Astrocyte (in vitro differentiated cells and primary cell): ENCODE data around the gene SREBF1. TPM values are rescaled to one million over a fixed set of nuclear protein-coding genes. Genes with fewer than 3 reads are reported as not detected.
"Not testable (repeated sequence)": the region's sequence is repeated elsewhere in the genome, so short reads cannot be mapped to it uniquely, and the experiment has no call there.

Experiments
- DNase-seq: peaks from one replicate; pipeline ENCODE4 v3.0.0-alpha.2; 2010; ENCODE audit warnings: low read depth
- FAIRE-seq: peaks from 2 replicates; lab custom pipeline; 2011; peaks lifted over from hg19 to GRCh38; lab: Jason Lieb, UNC
- H2AFZ ChIP-seq: 2 replicates; pipeline ENCODE4 v1.6.0; 2012; ENCODE audit warnings: low read depth, low read length, inconsistent platforms
- H3K27ac ChIP-seq: 2 replicates; pipeline ENCODE4 v1.5.1; 2011; ENCODE audit warnings: low read depth, low read length, inconsistent platforms
- H3K27me3 ChIP-seq: 2 replicates; pipeline ENCODE4 v1.6.0; 2011; ENCODE audit warnings: low read length, inconsistent platforms; ENCODE audit not compliant: insufficient read depth
- H3K36me3 ChIP-seq: 2 replicates; pipeline ENCODE4 v1.5.1; 2011; ENCODE audit warnings: low read length, inconsistent platforms; ENCODE audit not compliant: insufficient read depth
- H3K4me1 ChIP-seq: 2 replicates; pipeline ENCODE4 v1.5.1; 2011; ENCODE audit warnings: low read length, inconsistent platforms; ENCODE audit not compliant: insufficient read depth
- H3K4me2 ChIP-seq: 2 replicates; pipeline ENCODE4 v1.6.0; 2012; ENCODE audit warnings: low read length, inconsistent platforms
- H3K4me3 ChIP-seq: 2 replicates; pipeline ENCODE4 v1.5.1; 2011; ENCODE audit warnings: low read depth, mild to moderate bottlenecking, low read length, inconsistent platforms; ENCODE audit not compliant: insufficient read depth
- H3K79me2 ChIP-seq: 2 replicates; pipeline ENCODE4 v1.6.0; 2012; ENCODE audit warnings: mild to moderate bottlenecking, low read length, inconsistent platforms; ENCODE audit not compliant: insufficient read depth
- H3K9ac ChIP-seq: 2 replicates; pipeline ENCODE4 v1.6.0; 2012; ENCODE audit warnings: mild to moderate bottlenecking, low read length, inconsistent platforms
- H3K9me3 ChIP-seq: 2 replicates; pipeline ENCODE4 v1.5.1; 2012; ENCODE audit warnings: low read depth, mild to moderate bottlenecking, low read length, inconsistent platforms; ENCODE audit not compliant: insufficient read depth
- H4K20me1 ChIP-seq: 2 replicates; pipeline ENCODE4 v1.6.0; 2012; ENCODE audit warnings: low read length, inconsistent platforms; ENCODE audit not compliant: insufficient read depth
- H3K27ac Mint-ChIP-seq: one replicate; pipeline ENCODE4 v1.8.0; 2021; ENCODE audit warnings: mild to moderate bottlenecking, mixed read lengths; ENCODE audit not compliant: unreplicated experiment
- H3K27me3 Mint-ChIP-seq: one replicate; pipeline ENCODE4 v1.8.0; 2021; ENCODE audit warnings: low read depth, mixed read lengths; ENCODE audit not compliant: unreplicated experiment
- H3K36me3 Mint-ChIP-seq: one replicate; pipeline ENCODE4 v1.8.0; 2021; ENCODE audit warnings: low read depth, mixed read lengths; ENCODE audit not compliant: unreplicated experiment
- H3K4me1 Mint-ChIP-seq: one replicate; pipeline ENCODE4 v1.8.0; 2021; ENCODE audit warnings: low read depth, mixed read lengths; ENCODE audit not compliant: unreplicated experiment
- H3K4me3 Mint-ChIP-seq: one replicate; pipeline ENCODE4 v1.8.0; 2021; ENCODE audit warnings: mild to moderate bottlenecking, moderate library complexity, mixed read lengths; ENCODE audit not compliant: unreplicated experiment
- H3K9me3 Mint-ChIP-seq: one replicate; pipeline ENCODE4 v1.8.0; 2021; ENCODE audit warnings: mild to moderate bottlenecking, mixed read lengths; ENCODE audit not compliant: unreplicated experiment
- EZH2 ChIP-seq: IDR thresholded peaks from 2 replicates; pipeline ENCODE4 v1.6.1; 2012; ENCODE audit warnings: mild to moderate bottlenecking, low read length, inconsistent platforms; ENCODE audit not compliant: insufficient read depth
- total RNA-seq: library from RNA; stranded (reverse); gene quantifications from 2 replicates; pipeline ENCODE4 v1.2.1, GENCODE V29; 2021
- TF ChIP-seq, protein P1 (sequence below): IDR thresholded peaks from 2 replicates; pipeline ENCODE4 v1.5.1; 2011; ENCODE audit warnings: low read depth, mild to moderate bottlenecking, inconsistent platforms, low read length, moderate library complexity; ENCODE audit not compliant: insufficient read depth

SREBF1 gene
- total RNA-seq, 1 donor from 2014 or later: 65.6 TPM

DNA sequence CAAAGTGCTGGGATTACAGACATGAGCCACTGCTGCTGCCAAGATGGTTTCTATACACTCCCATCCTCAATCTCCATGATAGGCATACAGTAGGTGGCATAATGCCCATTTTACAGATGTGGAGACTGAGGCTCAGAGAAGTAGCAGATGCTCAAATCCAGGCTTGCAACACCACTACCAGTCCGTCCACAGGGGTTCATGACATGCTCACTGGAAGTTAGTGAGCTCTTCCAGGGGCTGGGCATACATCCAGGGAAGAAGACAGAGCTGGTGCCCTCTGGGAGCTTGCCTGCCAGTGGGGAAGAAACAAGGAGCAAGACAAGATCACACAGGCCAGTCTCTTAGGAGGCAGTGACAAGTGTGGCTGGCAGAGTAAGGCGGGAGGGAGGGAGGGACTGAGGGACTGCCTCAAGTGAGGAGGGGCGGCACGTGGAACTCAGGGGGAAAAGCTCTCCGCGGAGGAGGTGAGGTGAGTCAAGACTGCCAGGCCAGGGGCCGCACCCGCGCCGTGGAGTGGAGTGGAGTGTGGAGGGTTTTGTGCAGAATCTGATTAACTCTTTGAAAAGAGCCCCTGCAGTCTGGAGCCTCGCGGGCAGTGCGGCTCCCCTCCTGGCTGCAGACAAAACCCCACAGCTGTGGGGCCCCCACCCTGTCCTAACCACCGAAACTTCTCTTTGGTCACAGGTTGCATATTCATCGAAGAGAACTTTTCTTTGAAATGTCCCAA lies 27.9 kb downstream of the SREBF1 start:
- Histone ChIP-seq H3K27me3 (no peaks in the 10 kb centered on the region), H3K4me2 (no peak overlapping the region), H3K4me3 (no peak overlapping the region), H3K27ac (no peak overlapping the region), H3K4me1 (peaks cover 14% of the 10 kb centered on the region), H3K36me3 (peaks cover 9% of the 10 kb centered on the region), H2AFZ (no peak overlapping the region), H3K9me3 (no peaks in the 10 kb centered on the region), H4K20me1 (peaks cover 64% of the 10 kb centered on the region), H3K79me2 (no peaks in the 10 kb centered on the region), H3K9ac (no peak overlapping the region)
- no peak overlapping the region for H3K4me3 Mint-ChIP-seq
- no peak for DNase-seq
- H3K27me3 Mint-ChIP-seq: no peaks in the 10 kb centered on the region
- H3K36me3 Mint-ChIP-seq: peaks cover 16% of the 10 kb centered on the region
- peaks cover 23% of the 10 kb centered on the region for H3K4me1 Mint-ChIP-seq
- FAIRE-seq: no peak
- H3K27ac Mint-ChIP-seq: peak overlapping the region; percentile 82
- TF ChIP-seq EZH2: no peak
- TF ChIP-seq, protein P1, sequence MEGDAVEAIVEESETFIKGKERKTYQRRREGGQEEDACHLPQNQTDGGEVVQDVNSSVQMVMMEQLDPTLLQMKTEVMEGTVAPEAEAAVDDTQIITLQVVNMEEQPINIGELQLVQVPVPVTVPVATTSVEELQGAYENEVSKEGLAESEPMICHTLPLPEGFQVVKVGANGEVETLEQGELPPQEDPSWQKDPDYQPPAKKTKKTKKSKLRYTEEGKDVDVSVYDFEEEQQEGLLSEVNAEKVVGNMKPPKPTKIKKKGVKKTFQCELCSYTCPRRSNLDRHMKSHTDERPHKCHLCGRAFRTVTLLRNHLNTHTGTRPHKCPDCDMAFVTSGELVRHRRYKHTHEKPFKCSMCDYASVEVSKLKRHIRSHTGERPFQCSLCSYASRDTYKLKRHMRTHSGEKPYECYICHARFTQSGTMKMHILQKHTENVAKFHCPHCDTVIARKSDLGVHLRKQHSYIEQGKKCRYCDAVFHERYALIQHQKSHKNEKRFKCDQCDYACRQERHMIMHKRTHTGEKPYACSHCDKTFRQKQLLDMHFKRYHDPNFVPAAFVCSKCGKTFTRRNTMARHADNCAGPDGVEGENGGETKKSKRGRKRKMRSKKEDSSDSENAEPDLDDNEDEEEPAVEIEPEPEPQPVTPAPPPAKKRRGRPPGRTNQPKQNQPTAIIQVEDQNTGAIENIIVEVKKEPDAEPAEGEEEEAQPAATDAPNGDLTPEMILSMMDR: no peak
- no peaks in the 10 kb centered on the region for H3K9me3 Mint-ChIP-seq

GRCh38 chr17:17808200-17808599 lies 28.6 kb downstream of the SREBF1 start:
- H3K27ac Mint-ChIP-seq, H3K9me3 Mint-ChIP-seq, FAIRE-seq: not testable (repeated sequence)

GRCh38 chr17:17807440-17807839 lies 29.3 kb downstream of the SREBF1 start:
- H3K27ac ChIP-seq: no peak overlapping the region
- TF ChIP-seq, protein P1: no peak
- TF ChIP-seq EZH2: no peak
- H2AFZ ChIP-seq: no peak overlapping the region
- Mint-ChIP-seq H3K4me3 (no peak overlapping the region), H3K27me3 (no peaks in the 10 kb centered on the region), H3K9me3 (no peaks in the 10 kb centered on the region), H3K4me1 (peaks cover 23% of the 10 kb centered on the region), H3K36me3 (peaks cover 18% of the 10 kb centered on the region), H3K27ac (no peak overlapping the region)
- no peak for DNase-seq
- H3K9ac ChIP-seq: no peak overlapping the region
- no peaks in the 10 kb centered on the region for H3K9me3 ChIP-seq
- H3K36me3 ChIP-seq: peaks cover 9% of the 10 kb centered on the region
- H3K27me3 ChIP-seq: no peaks in the 10 kb centered on the region
- H4K20me1 ChIP-seq: peaks cover 56% of the 10 kb centered on the region
- H3K79me2 ChIP-seq: no peaks in the 10 kb centered on the region
- no peak overlapping the region for H3K4me3 ChIP-seq
- FAIRE-seq: no peak
- no peak overlapping the region for H3K4me2 ChIP-seq
- H3K4me1 ChIP-seq: peaks cover 12% of the 10 kb centered on the region

More at GRCh38 chr17:17808200-17808599, 28.6 kb downstream of the SREBF1 start:
- not testable (repeated sequence) for H3K79me2 ChIP-seq, H3K9me3 ChIP-seq, H3K4me3 ChIP-seq, H3K4me3 Mint-ChIP-seq, H3K27me3 ChIP-seq, H3K36me3 ChIP-seq, DNase-seq, H3K4me2 ChIP-seq, H3K27ac ChIP-seq, H3K27me3 Mint-ChIP-seq, H3K9ac ChIP-seq, H2AFZ ChIP-seq
- Mint-ChIP-seq H3K36me3 (peaks cover 18% of the 10 kb centered on the region), H3K4me1 (peaks cover 23% of the 10 kb centered on the region)
- peaks cover 63% of the 10 kb centered on the region for H4K20me1 ChIP-seq
- peaks cover 14% of the 10 kb centered on the region for H3K4me1 ChIP-seq
